ENCODE measurements around the gene FDCSP.
A peak's percentile ranks its signal among the peaks of the same experiment; 100 is the strongest.
"Not testable (repeated sequence)": the region's sequence is repeated elsewhere in the genome, so short reads cannot be mapped to it uniquely, and the experiment has no call there.

The FDCSP gene

DNA sequence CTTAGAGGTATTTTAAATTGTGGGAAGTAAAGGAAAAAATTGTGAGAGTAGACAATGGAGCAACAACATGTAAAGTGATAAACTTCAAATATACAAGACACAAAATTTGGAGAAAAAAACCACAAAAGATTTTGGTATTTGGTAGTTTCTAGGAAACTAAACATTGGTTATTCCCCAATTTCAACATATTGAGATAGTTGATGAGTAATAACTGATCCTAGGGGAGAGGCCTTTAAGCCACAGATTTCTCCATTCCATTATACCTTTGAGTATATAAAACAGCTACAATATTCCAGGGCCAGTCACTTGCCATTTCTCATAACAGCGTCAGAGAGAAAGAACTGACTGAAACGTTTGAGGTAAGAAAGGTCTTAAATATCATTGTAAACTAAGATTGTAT lies at the start of gene FDCSP:
TSS of gene FDCSP (plus strand) at position 301 of the 400 bp plus-strand sequence. CDS start 5,071 bp downstream, outside the sequence.
- DNase-seq: no peak

- no peak for DNase-seq
These were observed 48.8 kb upstream of the FDCSP start for GRCh38 chr4:70177090-70177489.

- DNase-seq: no peak
These were observed 47.8 kb upstream of the FDCSP start for GRCh38 chr4:70178075-70178660.

GRCh38 chr4:70179811-70180210 lies 46.1 kb upstream of the FDCSP start:
- no peak for DNase-seq

DNA sequence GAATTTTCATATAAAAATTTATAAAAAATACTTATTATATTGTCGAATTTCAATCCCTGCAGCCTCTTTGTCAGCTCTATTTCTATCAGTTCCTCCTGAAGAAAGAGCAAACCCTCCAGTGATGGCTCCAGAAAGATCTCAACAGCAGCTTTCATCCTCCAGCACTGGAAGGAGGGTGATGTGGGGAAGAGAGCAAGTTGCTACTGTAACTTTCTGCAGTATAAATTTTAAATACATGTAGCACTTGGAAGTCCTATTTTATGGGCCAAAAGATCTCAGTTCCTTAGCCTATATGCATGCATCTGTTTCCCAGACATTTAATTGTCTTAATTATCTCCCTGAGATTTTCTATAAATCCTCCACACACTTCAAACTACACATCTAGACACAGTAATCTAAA lies 44.1 kb upstream of the FDCSP start:
- no peak for DNase-seq

DNA sequence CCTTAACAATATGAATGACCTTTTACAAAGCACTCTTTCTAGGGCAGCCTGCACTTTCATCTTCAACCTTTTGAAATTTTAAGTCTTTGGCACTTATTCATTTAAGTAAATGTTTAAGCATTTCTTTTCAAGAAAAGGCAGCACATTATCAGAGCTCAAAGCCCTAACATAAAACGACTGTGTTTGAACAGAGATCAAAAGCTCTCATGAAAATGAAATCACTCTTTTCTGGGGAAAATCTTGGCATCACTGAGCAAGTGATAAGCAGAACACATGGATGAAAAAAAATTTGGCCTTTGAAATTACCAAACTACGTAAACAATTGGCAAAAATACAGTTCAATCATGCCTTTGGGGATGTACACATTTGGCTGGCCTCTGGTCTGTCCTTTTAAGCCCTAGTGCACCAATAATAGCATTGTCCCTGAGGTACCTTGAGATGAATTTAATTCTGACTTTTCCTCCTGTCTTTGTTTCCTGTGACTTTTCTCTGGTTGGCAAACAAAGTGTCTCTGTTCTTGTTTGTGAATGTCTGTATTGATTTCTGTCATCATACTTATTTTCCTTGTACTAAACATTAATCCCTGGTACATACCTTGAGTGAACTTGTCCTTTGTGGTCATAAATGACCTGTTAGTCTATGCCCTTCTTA lies 43.3 kb upstream of the FDCSP start:
- DNase-seq: no peak

DNA sequence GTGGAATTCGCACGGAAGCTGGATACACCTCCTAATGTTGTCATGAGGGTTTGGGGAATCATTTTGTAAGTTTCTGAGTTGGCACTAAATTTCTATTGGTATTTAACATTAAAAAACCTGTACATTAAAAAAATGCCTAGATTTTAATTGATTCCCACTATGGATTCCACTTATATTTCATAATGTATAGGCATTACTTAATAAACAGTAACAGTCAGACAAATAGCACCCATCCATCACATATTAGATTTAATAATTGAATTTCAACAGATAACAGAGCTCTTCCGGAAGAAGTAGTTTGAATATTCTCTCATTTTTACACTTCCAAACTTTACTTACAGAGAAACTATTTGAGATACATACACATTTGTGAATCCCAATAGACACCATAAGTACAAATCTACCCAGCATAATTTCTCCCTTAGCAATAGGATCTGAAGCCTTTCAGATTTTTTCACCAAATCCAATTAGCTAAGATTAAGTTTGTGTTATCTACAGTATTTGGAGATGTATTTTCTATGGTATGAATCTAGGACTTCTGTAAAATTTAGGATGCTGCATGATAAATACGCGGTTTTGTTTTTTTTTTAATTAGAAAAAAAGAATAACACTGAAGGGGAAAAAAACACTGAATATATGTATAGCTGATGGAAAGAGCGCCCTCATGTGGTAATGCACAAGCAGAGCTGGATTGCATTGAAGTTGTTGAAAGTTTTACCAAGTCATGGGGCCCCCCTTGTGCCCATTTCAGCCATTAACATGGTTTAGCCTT lies 42.6 kb upstream of the FDCSP start:
- peak; percentile 13 for DNase-seq

GRCh38 chr4:70183940-70184246 lies 42.0 kb upstream of the FDCSP start:
- no peak for DNase-seq

GRCh38 chr4:70187216-70187615 lies 38.7 kb upstream of the FDCSP start:
- DNase-seq: no peak

DNA sequence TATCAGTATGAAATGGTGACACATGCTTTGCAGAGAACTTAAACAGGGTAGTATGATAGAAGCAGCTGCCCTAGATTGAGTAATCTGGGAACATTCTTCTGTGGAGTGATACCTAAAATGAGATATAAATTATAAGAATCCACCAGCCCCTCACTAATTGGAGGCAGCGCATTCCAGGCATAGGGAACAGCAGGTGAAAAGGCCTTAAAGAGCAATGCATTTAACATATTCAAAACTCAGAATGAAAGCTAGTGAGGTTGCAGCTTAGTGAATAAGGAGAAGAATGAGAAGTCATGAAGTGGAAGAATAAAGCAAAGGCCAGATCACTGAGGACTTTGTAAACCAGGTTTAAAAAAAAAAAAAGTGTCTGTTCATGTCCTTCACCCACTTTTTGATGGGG lies 35.3 kb upstream of the FDCSP start:
- no peak for DNase-seq

DNA sequence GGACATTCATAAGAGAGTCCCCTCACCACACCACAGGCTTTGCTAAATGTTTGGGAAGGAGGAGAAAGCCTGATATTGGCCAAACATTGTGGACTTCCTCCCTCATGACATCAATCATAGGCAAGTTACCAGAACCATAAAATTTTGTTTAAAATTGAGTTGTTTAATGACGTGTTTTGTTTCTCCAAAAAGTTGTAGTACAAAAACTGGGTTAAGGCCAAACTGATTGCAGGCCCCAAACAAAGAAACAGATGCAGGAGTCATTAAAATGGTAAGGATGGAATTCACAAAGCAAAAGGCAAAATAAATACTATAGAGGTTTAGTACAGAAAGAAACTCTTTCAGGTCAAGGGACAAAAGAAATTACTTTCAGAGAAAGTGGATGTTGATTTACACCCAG lies 34.3 kb upstream of the FDCSP start:
- DNase-seq: no peak

DNA sequence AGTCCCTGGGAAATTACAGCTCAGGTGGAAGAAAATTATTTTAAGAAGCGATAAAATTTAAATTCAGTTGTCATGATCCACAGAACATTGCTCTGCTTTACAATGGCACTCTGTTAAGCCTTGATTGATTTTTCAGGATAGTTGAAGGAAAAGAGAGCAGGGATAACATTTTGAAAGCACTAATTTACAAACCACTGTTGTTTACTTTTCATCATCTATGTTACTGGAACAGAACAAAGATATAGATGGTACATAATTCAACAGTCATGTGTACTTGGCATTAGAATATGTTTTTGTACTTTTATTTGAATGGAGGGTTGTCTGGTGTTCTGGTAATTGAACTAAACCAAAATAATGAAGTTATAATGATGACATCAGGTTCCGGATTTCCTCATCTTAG lies 33.0 kb upstream of the FDCSP start:
- DNase-seq: no peak

- DNase-seq: no peak
These were observed 30.5 kb upstream of the FDCSP start, which contains the start of gene ODAM for GRCh38 chr4:70195425-70195824. ODAM (plus strand) TSS chr4:70195725; CDS start chr4:70196544, 819 bp downstream.

GRCh38 chr4:70196857-70197256 lies 29.1 kb upstream of the FDCSP start:
- DNase-seq: no peak

- DNase-seq: no peak
These were observed 28.1 kb upstream of the FDCSP start for GRCh38 chr4:70197842-70198241.

DNA sequence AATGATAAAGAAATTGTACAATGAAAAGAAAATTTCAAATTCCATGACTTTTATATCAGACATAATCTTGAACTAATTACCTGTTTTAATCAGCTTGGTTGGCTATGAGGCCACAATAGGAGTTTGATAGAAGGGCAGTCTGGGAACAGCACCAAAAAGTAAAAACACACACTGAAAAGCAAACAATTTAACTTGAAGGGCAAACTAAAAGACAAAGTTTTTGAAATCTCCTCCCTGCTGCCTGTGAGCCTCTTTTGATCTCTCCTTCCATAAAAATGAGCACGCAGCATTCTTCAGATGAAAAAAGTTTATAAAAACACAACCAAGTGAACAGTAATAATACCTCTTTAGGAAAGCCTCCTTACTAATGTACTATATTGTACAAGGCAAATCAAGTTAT lies 22.3 kb upstream of the FDCSP start:
- no peak for DNase-seq

DNA sequence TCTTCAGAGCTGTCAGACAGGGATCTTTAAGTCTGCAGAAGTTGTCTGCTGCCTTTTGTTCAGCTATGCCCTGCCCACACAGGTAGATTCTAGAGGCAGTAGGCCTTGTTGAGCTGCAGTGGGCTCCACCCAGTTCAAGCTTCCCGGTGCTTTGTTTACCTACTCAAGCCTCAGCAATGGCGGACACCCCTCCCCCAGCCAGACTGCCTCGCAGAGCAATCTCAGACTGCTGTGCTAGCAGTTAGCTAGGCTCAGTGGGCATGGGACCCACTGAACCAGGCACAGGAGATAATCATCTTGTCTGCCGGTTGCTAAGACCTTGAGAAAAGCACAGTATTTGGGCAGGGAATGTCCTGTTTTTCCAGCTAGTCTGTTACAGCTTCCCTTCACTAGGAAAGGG lies 13.2 kb upstream of the FDCSP start:
- DNase-seq: not testable (repeated sequence)

- not testable (repeated sequence) for DNase-seq
These were observed 9.8 kb upstream of the FDCSP start for GRCh38 chr4:70216109-70216508.

DNA sequence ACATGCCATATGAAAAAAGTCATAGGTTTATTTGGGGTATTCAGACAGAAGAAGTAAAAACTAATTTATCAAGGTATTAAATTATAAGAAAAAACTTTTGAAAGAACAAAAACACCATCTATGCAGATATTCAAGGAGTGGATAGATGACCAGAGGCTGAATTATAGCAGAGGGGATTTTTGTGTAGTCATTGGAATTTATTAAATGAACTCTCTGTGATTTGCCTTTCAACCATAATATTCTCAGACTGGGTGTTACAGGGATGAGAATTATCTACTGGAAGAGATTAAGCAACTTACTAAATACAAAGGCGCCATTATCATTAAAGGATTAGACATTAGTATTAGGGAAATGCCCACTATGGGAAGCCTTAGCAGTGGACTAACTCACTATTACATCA lies 9.4 kb upstream of the FDCSP start:
- DNase-seq: not testable (repeated sequence)

- not testable (repeated sequence) for DNase-seq
These were observed 4.5 kb upstream of the FDCSP start for GRCh38 chr4:70221389-70221788.

DNA sequence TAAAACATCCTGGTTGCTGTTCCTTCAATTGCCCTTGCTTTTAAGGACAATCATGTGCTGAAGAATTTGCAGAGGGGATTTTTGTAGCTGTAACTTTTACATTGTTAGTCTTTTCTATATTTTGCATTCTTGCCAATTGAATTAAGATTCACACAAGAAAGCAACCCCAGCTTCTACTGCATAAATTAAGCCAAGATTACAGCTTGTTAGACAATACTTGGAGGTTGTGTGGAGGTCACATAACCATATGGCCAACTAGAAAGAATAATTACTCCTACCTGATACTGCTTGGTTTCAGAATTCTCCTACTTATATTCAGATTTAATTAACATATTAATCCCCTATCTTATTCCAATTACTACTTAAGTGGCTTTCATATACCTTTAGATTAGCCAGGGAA lies 4.1 kb upstream of the FDCSP start:
- DNase-seq: not testable (repeated sequence)

GRCh38 chr4:70236125-70236524 lies 10.2 kb downstream of the FDCSP start:
- no peak for DNase-seq

DNA sequence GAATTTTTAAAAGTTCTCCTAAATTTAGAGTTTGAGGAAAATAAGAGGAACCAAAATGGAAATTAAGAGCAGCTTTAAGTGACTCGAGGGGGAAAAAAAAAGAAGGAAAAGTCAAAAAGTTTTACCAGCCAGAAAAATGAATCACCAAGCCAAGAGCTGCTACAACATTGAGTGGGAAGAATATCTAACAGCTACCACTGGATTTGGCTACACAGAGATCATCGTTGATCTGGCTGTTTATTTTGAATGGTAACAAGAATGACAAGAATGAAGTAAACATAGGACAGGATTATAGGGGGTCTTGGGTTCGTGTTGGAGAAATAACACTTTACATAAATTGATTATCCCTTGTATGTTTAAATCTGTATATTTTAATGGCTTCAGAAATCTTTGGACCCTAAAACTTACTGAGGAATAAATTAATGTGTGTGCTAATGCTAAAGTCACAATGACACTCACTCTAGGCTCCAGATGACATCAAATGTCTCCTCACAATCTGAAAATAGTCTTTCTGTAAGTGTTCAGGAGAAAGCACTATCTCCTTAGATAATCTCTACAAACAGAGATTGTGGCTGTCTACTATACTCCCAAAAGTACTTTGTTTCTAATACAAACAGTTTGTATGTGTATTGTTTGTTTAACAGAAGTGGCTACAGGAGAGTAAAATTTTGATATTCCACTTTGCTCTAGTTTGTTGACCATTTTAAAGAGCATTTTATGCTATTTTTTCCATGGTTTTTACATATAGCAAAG lies 13.4 kb downstream of the FDCSP start:
- DNase-seq: no peak

Measured in NCI-H1092 treated with DMSO at 0.1 percent for 48 hours (cell line).